ENCODE results near the gene TMEM221. TPM values are rescaled to one million over a fixed set of nuclear protein-coding genes. Genes with fewer than 3 reads are reported as not detected.
A peak's percentile ranks its signal among the peaks of the same experiment; 100 is the strongest.

TMEM221 gene
- total RNA-seq, 4 donors from 2014 or later: not detected

- Histone ChIP-seq H3K27ac (no peak overlapping the region), H3K4me3 (no peak overlapping the region), H3K9me3 (no peaks in the 10 kb centered on the region), H3K27me3 (no peaks in the 10 kb centered on the region), H3K4me1 (peaks cover 0 to 17% (median 8%) of the 10 kb centered on the region in 4 donors), H3K36me3 (no peaks in the 10 kb centered on the region)
- TF ChIP-seq POLR2A (IDR thresholded peaks at IDR 0.05): no peak
- no peak for DNase-seq
Measured at GRCh38 chr19:17490411-17490810, 41.9 kb upstream of the TMEM221 start.

- Histone ChIP-seq H3K4me3 (no peak overlapping the region), H3K4me1 (peaks cover 0 to 17% (median 8%) of the 10 kb centered on the region in 4 donors), H3K27me3 (no peaks in the 10 kb centered on the region), H3K27ac (peak overlapping the region in 2 of 4 donors; percentile 5 to 52), H3K9me3 (no peaks in the 10 kb centered on the region), H3K36me3 (no peaks in the 10 kb centered on the region)
- peak in 2 of 6 experiments; percentile 1 to 21 for TF ChIP-seq CTCF (IDR thresholded peaks at IDR 0.05)
- TF ChIP-seq POLR2A (IDR thresholded peaks at IDR 0.05): no peak
- no peak for DNase-seq
Measured at GRCh38 chr19:17489392-17490030, 41.0 kb upstream of the TMEM221 start.

GRCh38 chr19:17488593-17489391 lies 40.3 kb upstream of the TMEM221 start:
- peak overlapping the region; percentile 5 to 52 (median 21) for H3K27ac ChIP-seq
- H3K36me3 ChIP-seq: no peaks in the 10 kb centered on the region
- H3K4me3 ChIP-seq: peak overlapping the region; percentile 12 to 34 (median 16)
- TF ChIP-seq POLR2A (IDR thresholded peaks at IDR 0.05) (peak in 1 of 2 donors; percentile 12), CTCF (IDR thresholded peaks at IDR 0.05) (peak in 3 of 6 experiments; percentile 34 to 47 (median 38))
- no peaks in the 10 kb centered on the region for H3K9me3 ChIP-seq
- peak; percentile 81 to 93 (median 93) for DNase-seq
- H3K27me3 ChIP-seq: no peaks in the 10 kb centered on the region
- peaks cover 0 to 17% (median 8%) of the 10 kb centered on the region in 4 donors for H3K4me1 ChIP-seq

GRCh38 chr19:17487284-17488121 lies 39.0 kb upstream of the TMEM221 start:
- TF ChIP-seq CTCF (IDR thresholded peaks at IDR 0.05): no peak
- no peak for TF ChIP-seq POLR2A (IDR thresholded peaks at IDR 0.05)
- Histone ChIP-seq H3K9me3 (no peaks in the 10 kb centered on the region), H3K27ac (no peak overlapping the region), H3K4me1 (peaks cover 0 to 17% (median 8%) of the 10 kb centered on the region in 4 donors), H3K4me3 (no peak overlapping the region), H3K36me3 (no peaks in the 10 kb centered on the region), H3K27me3 (no peaks in the 10 kb centered on the region)
- DNase-seq: no peak

GRCh38 chr19:17486545-17487240 lies 38.2 kb upstream of the TMEM221 start:
- Histone ChIP-seq H3K36me3 (no peaks in the 10 kb centered on the region), H3K27ac (no peak overlapping the region), H3K9me3 (no peaks in the 10 kb centered on the region), H3K27me3 (no peaks in the 10 kb centered on the region), H3K4me3 (no peak overlapping the region), H3K4me1 (peaks cover 0 to 17% (median 8%) of the 10 kb centered on the region in 4 donors)
- DNase-seq: no peak
- TF ChIP-seq POLR2A (IDR thresholded peaks at IDR 0.05): no peak
- TF ChIP-seq CTCF (IDR thresholded peaks at IDR 0.05): no peak
